Adipose tissue (tissue), 3 donors: ENCODE data around the gene CAMTA2. TPM values are rescaled to one million over a fixed set of nuclear protein-coding genes. Genes with fewer than 3 reads are reported as not detected.
"Not testable (repeated sequence)": the region's sequence is repeated elsewhere in the genome, so short reads cannot be mapped to it uniquely, and the experiment has no call there.

Experiments
- H3K27ac ChIP-seq: one replicate; pipeline ENCODE4 v1.5.1; 2013; ENCODE audit warnings: low read depth, low read length
- WGBS, 3 donors: extraction: QIAGEN DNeasy Blood & Tissue Kit; methylation state at CpG; one replicate each; pipeline ENCODE4 v1.1.7; 2013; 5-methylcytosine and 5-hydroxymethylcytosine counted together
- polyA plus RNA-seq, 3 donors: library from polyadenylated mRNA; stranded (reverse); fragments of 200-250 nt; gene quantifications; one replicate each; pipeline ENCODE4 v1.2.3, GENCODE V29; 2013
- donor health status: healthy with polysubstance abuse.
- donor health status: Bipolar disorder and iron deficiency.
- donor health status: healthy.

Gene CAMTA2
- polyA plus RNA-seq, 3 donors = 23.2 to 78.6 (median 60.5) TPM

- peak overlapping the region; percentile 30 for H3K27ac ChIP-seq
- 0 to 1% (median 1%) methylated on average over 27 to 29 of the region's 29 CpGs for WGBS, 3 donors
These were observed 46.7 kb downstream of the CAMTA2 start for GRCh38 chr17:4940555-4941318.

- peak within 1 kb of the TSS; percentile 30 for H3K27ac ChIP-seq
- WGBS, 3 donors = 0% methylated on average over 72 of the region's 72 CpGs
These were observed 47.5 kb downstream of the CAMTA2 start, which contains the start of the genes RNF167 and SLC25A11 for GRCh38 chr17:4939796-4940554. TSS of gene RNF167 (plus strand) at chr17:4940268. CDS start at chr17:4940910, 642 bp downstream. TSS of gene SLC25A11 (minus strand) at chr17:4940046. CDS start at chr17:4939910, 136 bp downstream.

- 0 to 1% (median 0%) methylated on average over 16 of the region's 16 CpGs for WGBS, 3 donors
- peak overlapping the region; percentile 22 for H3K27ac ChIP-seq
These were observed 48.0 kb downstream of the CAMTA2 start for GRCh38 chr17:4939546-4939795.

- 51 to 63% (median 59%) methylated on average over 19 of the region's 19 CpGs for WGBS, 3 donors
These were observed 48.6 kb downstream of the CAMTA2 start for GRCh38 chr17:4938688-4939545.

GRCh38 chr17:4938069-4938491, 49.4 kb downstream of the CAMTA2 start:
- H3K27ac ChIP-seq = no peak overlapping the region
- WGBS, 3 donors = 86 to 93% (median 90%) methylated on average over 11 of the region's 11 CpGs

More at GRCh38 chr17:4938688-4939545, 48.6 kb downstream of the CAMTA2 start:
- H3K27ac ChIP-seq = peak overlapping the region; percentile 22

GRCh38 chr17:4937553-4937952, 49.9 kb downstream of the CAMTA2 start:
- H3K27ac ChIP-seq = no peak overlapping the region
- WGBS, 3 donors = 91 to 94% (median 92%) methylated on average over 16 of the region's 16 CpGs

- no peak overlapping the region for H3K27ac ChIP-seq
- 82 to 96% (median 86%) methylated on average over 3 of the region's 3 CpGs for WGBS, 3 donors
These were observed 51.0 kb downstream of the CAMTA2 start for GRCh38 chr17:4936436-4936835.

- H3K27ac ChIP-seq = no peak overlapping the region
These were observed 51.8 kb downstream of the CAMTA2 start for GRCh38 chr17:4935650-4936049.

- WGBS, 3 donors = 20 to 27% (median 22%) methylated on average over 14 of the region's 14 CpGs
- no peak overlapping the region for H3K27ac ChIP-seq
These were observed 53.1 kb downstream of the CAMTA2 start for GRCh38 chr17:4934173-4934979.

- no peak overlapping the region for H3K27ac ChIP-seq
- WGBS, 3 donors = 69 to 79% (median 76%) methylated on average over 12 to 16 of the region's 16 CpGs
These were observed 53.8 kb downstream of the CAMTA2 start for GRCh38 chr17:4933646-4934045.

GRCh38 chr17:4932756-4933155, 54.7 kb downstream of the CAMTA2 start:
- no peak overlapping the region for H3K27ac ChIP-seq
- 79 to 94% (median 92%) methylated on average over 12 of the region's 12 CpGs for WGBS, 3 donors

GRCh38 chr17:4931963-4932362, 55.5 kb downstream of the CAMTA2 start, which contains the start of gene GP1BA:
TSS of gene GP1BA (plus strand) at chr17:4932277. CDS start at chr17:4932605, 328 bp downstream.
- no peak within 1 kb of the TSS for H3K27ac ChIP-seq
- WGBS, 3 donors = 53 to 82% (median 53%) methylated on average over 14 of the region's 14 CpGs

GRCh38 chr17:4928881-4929280, 58.6 kb downstream of the CAMTA2 start:
- 95 to 98% (median 96%) methylated on average over 18 of the region's 18 CpGs for WGBS, 3 donors
- no peak overlapping the region for H3K27ac ChIP-seq

GRCh38 chr17:4926577-4927335, 60.7 kb downstream of the CAMTA2 start:
- H3K27ac ChIP-seq = not testable (repeated sequence)
- 83 to 86% (median 84%) methylated on average over 24 of the region's 24 CpGs for WGBS, 3 donors

- no peak overlapping the region for H3K27ac ChIP-seq
- WGBS, 3 donors = 92 to 95% (median 95%) methylated on average over 4 of the region's 4 CpGs
These were observed 66.2 kb downstream of the CAMTA2 start for GRCh38 chr17:4921320-4921719.

- WGBS, 3 donors = 74 to 81% (median 75%) methylated on average over 10 of the region's 10 CpGs
- H3K27ac ChIP-seq = no peak overlapping the region
These were observed 67.0 kb downstream of the CAMTA2 start for GRCh38 chr17:4920351-4921048.
